ENCODE data around the gene DCP1B.

The DCP1B gene

GRCh38 chr12:1924996-1925683, 79.1 kb downstream of the DCP1B start:
- TF ChIP-seq, protein P1, sequence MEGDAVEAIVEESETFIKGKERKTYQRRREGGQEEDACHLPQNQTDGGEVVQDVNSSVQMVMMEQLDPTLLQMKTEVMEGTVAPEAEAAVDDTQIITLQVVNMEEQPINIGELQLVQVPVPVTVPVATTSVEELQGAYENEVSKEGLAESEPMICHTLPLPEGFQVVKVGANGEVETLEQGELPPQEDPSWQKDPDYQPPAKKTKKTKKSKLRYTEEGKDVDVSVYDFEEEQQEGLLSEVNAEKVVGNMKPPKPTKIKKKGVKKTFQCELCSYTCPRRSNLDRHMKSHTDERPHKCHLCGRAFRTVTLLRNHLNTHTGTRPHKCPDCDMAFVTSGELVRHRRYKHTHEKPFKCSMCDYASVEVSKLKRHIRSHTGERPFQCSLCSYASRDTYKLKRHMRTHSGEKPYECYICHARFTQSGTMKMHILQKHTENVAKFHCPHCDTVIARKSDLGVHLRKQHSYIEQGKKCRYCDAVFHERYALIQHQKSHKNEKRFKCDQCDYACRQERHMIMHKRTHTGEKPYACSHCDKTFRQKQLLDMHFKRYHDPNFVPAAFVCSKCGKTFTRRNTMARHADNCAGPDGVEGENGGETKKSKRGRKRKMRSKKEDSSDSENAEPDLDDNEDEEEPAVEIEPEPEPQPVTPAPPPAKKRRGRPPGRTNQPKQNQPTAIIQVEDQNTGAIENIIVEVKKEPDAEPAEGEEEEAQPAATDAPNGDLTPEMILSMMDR (conservative IDR thresholded peaks at IDR 0.05; ENCODE audit: low read depth), result no peak
- ChIA-PET POLR2A (ENCODE audit: low non-redundant PET) (no interaction called here), CTCF (no interaction called here)
- DNase-seq (ENCODE audit: low spot score), result no peak
- no peak overlapping the region for H3K27ac ChIP-seq

- ChIA-PET POLR2A (ENCODE audit: low non-redundant PET) (no interaction called here), CTCF (no interaction called here)
- DNase-seq (ENCODE audit: low spot score), result no peak
- TF ChIP-seq, protein P1 (conservative IDR thresholded peaks at IDR 0.05; ENCODE audit: low read depth), result no peak
- H3K27ac ChIP-seq, result no peak overlapping the region
Measured at GRCh38 chr12:1922985-1923384, 81.3 kb downstream of the DCP1B start.

DNA sequence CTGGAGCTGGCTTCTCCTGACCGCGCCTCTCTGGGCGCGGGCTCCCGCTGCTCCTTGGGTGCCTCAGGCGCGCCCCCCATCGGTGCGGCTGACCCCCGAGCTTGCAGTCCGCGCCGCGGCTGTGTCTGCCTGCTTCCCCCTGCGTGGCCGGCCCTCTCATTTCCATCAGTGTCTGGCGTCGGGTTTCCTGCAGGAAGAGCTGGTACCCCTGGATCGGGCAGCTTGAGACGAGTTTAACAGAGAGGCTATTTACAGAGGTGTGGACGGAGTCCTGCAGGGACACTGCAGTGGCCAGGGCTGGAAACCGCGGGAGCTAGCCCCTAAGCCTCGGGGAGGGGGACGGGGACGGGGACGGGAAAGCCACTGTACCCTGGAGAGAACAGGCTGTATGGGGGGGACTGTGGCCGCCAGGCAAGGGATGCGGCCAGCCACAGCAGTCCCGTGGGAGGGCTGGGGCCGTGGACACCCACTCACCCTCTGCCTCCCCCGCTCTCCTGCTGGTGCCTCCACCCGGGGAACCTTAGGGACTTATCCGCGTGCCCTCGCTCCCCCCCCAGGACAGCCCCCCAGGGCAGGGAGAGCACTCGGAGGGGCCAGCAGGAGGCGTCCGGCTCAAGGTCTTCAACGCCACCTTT, 82.1 kb downstream of the DCP1B start:
- ChIA-PET CTCF (interaction anchor here (0.6 kb wide), 1 partner anchor 78 kb away, joined by 3 read pairs; no protein-coding TSS in a partner anchor), POLR2A (ENCODE audit: low non-redundant PET) (no interaction called here)
- no peak for DNase-seq (ENCODE audit: low spot score)

DNA sequence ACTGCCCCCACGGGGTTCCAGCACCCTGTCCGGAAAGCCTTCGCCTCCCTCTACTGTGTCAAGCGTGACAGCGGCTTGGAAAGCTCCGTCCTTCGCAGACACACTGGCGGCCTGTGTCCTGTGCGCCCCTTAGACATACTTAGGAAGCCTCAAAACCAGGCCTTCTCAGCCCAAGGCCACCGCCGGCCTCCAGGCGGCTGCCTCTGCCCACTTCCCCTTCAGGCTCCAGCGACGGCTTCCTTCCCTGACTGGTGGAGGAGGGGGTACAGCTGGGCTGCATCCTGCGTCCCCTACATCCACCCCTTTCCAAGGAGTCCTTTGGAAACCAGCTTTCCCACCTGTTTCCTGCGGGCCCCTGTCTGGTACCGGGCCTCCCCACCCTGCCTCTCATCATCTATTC, 83.3 kb downstream of the DCP1B start:
- ChIA-PET POLR2A (ENCODE audit: low non-redundant PET) (no interaction called here), CTCF (interaction anchor here (0.7 kb wide), 2 partner anchors 19 to 125 kb away, joined by 3 read pairs; no protein-coding TSS in a partner anchor)
- no peak for DNase-seq (ENCODE audit: low spot score)
- TF ChIP-seq, protein P1 (conservative IDR thresholded peaks at IDR 0.05; ENCODE audit: low read depth), result no peak
- H3K27ac ChIP-seq, result no peak overlapping the region

More for the DNA sequence above, 82.1 kb downstream of the DCP1B start:
- TF ChIP-seq, protein P1 (conservative IDR thresholded peaks at IDR 0.05; ENCODE audit: low read depth), result no peak
- H3K27ac ChIP-seq, result no peak overlapping the region

GRCh38 chr12:1920436-1920835, 83.8 kb downstream of the DCP1B start:
- H3K27ac ChIP-seq, result no peak overlapping the region
- DNase-seq (ENCODE audit: low spot score), result no peak
- TF ChIP-seq, protein P1 (conservative IDR thresholded peaks at IDR 0.05; ENCODE audit: low read depth), result no peak
- POLR2A ChIA-PET (ENCODE audit: low non-redundant PET), result no interaction called here
- CTCF ChIA-PET, result interaction anchor here (0.7 kb wide), 1 partner anchor 20 kb away, joined by 3 read pairs; no protein-coding TSS in a partner anchor

GRCh38 chr12:1919763-1920162, 84.5 kb downstream of the DCP1B start:
- DNase-seq (ENCODE audit: low spot score), result no peak
- TF ChIP-seq, protein P1 (conservative IDR thresholded peaks at IDR 0.05; ENCODE audit: low read depth), result no peak
- ChIA-PET POLR2A (ENCODE audit: low non-redundant PET) (no interaction called here), CTCF (no interaction called here)
- no peak overlapping the region for H3K27ac ChIP-seq
